Colonic mucosa (tissue), 4 donors: ENCODE results near the gene GPR135. TPM values are rescaled to one million over a fixed set of nuclear protein-coding genes. Genes with fewer than 3 reads are reported as not detected.

Experiments used
- DNase-seq: peaks from one replicate; pipeline ENCODE4 v3.0.0-alpha.2; 2020
- H3K27ac ChIP-seq: fragments of 200-600 bp; one replicate; pipeline ENCODE4 v1.8.0; 2021
- H3K27me3 ChIP-seq: fragments of 200-600 bp; one replicate; pipeline ENCODE4 v1.8.0; 2021
- H3K36me3 ChIP-seq: fragments of 200-600 bp; one replicate; pipeline ENCODE4 v1.8.0; 2021
- H3K4me1 ChIP-seq: fragments of 200-600 bp; one replicate; pipeline ENCODE4 v1.8.0; 2021; ENCODE audit warnings: mild to moderate bottlenecking
- H3K4me3 ChIP-seq: fragments of 200-600 bp; one replicate; pipeline ENCODE4 v1.8.0; 2021
- H3K9ac ChIP-seq, 2 donors: one replicate each; pipeline ENCODE4 v1.7.0; 2013; ENCODE audit warnings: control low read depth in 2 of 2, low read depth in 2 of 2, low read length in 2 of 2
- H3K9me3 ChIP-seq: fragments of 200-600 bp; one replicate; pipeline ENCODE4 v1.8.0; 2021
- intact Hi-C: fragments of 100-400 bp; cut with DNase I; formaldehyde crosslinking; loops from one replicate; pipeline ENCODE4 v1.14.1; 2022
- total RNA-seq, 2 donors: library from RNA; stranded (reverse); fragmentation: NEBNext Ultra II Directional in 1 of 2; extraction: Animal tissue kit (Norgen Biotek cat#: 25700) in 1 of 2; gene quantifications; one replicate each; pipeline ENCODE4 v1.2.1, GENCODE V29; 2021
- TF ChIP-seq, protein P1 (sequence below): fragments of 200-600 bp; IDR thresholded peaks from one replicate; pipeline ENCODE4 v1.8.0; 2022; ENCODE audit warnings: antibody characterized with exemption, mild to moderate bottlenecking
- donor health status: healthy.
- donor health status: DM: no; HTN: no; CAD: no.
- donor health status: DM: no; HTN: no; CAD: no.

The GPR135 gene
- total RNA-seq, 2 donors from 2014 or later = 0.61 to 1.4 TPM

DNA sequence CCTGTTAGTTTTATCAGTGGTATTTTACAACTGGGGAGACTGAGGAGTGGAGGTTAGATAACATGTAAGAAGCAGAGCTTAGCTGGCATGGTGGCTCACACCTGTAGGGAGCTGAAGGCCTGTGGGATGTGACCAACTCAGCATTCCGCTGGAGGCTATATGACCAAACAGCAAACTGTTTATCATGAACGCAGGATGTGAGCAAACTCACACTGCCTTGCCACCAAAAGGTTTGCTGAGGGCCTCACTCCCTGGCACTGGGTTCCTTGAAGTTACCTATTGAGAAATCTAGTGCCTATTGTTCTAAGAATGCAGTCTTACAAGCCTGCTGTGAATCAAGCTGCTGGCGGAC, 42.5 kb upstream of the GPR135 start:
- Histone ChIP-seq H3K4me1 (no peaks in the 10 kb centered on the region), H3K9me3 (no peaks in the 10 kb centered on the region), H3K36me3 (no peaks in the 10 kb centered on the region), H3K9ac (no peak overlapping the region), H3K27ac (no peak overlapping the region), H3K27me3 (no peaks in the 10 kb centered on the region), H3K4me3 (no peak overlapping the region)
- intact Hi-C loops = loop anchor here (5.0 kb wide), 1 partner anchor 65 kb away; no protein-coding TSS in a partner anchor
- DNase-seq = no peak
- TF ChIP-seq, protein P1, sequence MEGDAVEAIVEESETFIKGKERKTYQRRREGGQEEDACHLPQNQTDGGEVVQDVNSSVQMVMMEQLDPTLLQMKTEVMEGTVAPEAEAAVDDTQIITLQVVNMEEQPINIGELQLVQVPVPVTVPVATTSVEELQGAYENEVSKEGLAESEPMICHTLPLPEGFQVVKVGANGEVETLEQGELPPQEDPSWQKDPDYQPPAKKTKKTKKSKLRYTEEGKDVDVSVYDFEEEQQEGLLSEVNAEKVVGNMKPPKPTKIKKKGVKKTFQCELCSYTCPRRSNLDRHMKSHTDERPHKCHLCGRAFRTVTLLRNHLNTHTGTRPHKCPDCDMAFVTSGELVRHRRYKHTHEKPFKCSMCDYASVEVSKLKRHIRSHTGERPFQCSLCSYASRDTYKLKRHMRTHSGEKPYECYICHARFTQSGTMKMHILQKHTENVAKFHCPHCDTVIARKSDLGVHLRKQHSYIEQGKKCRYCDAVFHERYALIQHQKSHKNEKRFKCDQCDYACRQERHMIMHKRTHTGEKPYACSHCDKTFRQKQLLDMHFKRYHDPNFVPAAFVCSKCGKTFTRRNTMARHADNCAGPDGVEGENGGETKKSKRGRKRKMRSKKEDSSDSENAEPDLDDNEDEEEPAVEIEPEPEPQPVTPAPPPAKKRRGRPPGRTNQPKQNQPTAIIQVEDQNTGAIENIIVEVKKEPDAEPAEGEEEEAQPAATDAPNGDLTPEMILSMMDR = no peak

- Histone ChIP-seq H3K4me1 (no peaks in the 10 kb centered on the region), H3K27me3 (no peaks in the 10 kb centered on the region), H3K36me3 (no peaks in the 10 kb centered on the region), H3K9ac (no peak overlapping the region), H3K27ac (no peak overlapping the region), H3K4me3 (no peak overlapping the region), H3K9me3 (no peaks in the 10 kb centered on the region)
- intact Hi-C loops = loop anchor here (5.0 kb wide), 1 partner anchor 65 kb away; no protein-coding TSS in a partner anchor
- DNase-seq = peak; percentile 89
- TF ChIP-seq, protein P1 = peak; percentile 94
Measured at GRCh38 chr14:59507063-59507751, 42.0 kb upstream of the GPR135 start.

DNA sequence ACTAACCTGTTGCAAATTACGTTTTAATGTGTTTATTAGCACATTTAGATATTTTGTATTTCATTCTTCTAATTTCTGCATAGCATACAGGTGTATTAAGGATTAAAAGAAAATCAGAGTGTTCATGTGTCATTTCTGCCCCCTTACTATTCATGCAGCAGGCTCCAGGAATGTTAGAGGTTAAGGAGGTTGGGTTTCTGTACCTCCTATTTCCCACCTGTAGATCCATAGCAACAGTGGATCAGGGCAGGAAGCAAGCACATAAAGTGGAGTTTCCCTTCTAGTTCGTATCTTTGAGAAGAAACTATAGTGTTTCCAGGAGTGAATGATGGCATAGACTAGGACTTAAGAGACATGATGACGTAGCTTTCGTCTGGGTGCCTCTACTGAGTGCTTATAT, 38.1 kb upstream of the GPR135 start:
- Histone ChIP-seq H3K27me3 (no peaks in the 10 kb centered on the region), H3K9me3 (no peaks in the 10 kb centered on the region), H3K27ac (no peak overlapping the region), H3K9ac (no peak overlapping the region), H3K36me3 (no peaks in the 10 kb centered on the region), H3K4me3 (no peak overlapping the region), H3K4me1 (no peaks in the 10 kb centered on the region)
- TF ChIP-seq, protein P1 = no peak
- intact Hi-C loops = no loop called here
- no peak for DNase-seq

GRCh38 chr14:59500732-59501131, 35.6 kb upstream of the GPR135 start:
- Histone ChIP-seq H3K4me3 (no peak overlapping the region), H3K27me3 (no peaks in the 10 kb centered on the region), H3K4me1 (no peaks in the 10 kb centered on the region), H3K9me3 (no peaks in the 10 kb centered on the region), H3K36me3 (no peaks in the 10 kb centered on the region), H3K9ac (no peak overlapping the region), H3K27ac (no peak overlapping the region)
- DNase-seq = no peak
- TF ChIP-seq, protein P1 = no peak
- intact Hi-C loops = no loop called here

DNA sequence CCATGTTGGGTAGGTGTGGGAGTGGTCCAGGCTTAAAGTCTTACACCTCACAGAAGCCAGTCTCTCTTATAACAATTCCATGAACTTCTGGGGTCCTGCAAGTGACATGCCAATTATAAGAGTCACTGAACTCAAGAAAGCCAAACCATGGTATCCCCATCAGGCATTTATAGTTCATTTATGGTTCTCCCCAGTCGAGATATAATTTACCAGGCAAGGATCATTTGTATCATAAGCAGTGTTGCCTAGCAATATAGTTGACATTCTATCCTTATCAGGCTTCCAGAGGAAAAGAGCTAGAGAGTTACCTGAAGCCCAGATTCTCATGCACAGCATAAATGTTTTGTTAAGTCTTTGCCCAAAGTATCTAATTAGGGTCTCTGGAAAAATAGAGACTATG, 27.2 kb upstream of the GPR135 start:
- no peaks in the 10 kb centered on the region for H3K4me1 ChIP-seq
- no peak for DNase-seq
- no peaks in the 10 kb centered on the region for H3K9me3 ChIP-seq
- H3K9ac ChIP-seq = no peak overlapping the region
- peaks cover 3% of the 10 kb centered on the region for H3K36me3 ChIP-seq
- intact Hi-C loops = no loop called here
- no peak overlapping the region for H3K27ac ChIP-seq
- H3K4me3 ChIP-seq = no peak overlapping the region
- TF ChIP-seq, protein P1 = no peak
- H3K27me3 ChIP-seq = no peaks in the 10 kb centered on the region
